GM18498 (cell line): ENCODE results near the gene TCTN2.

Experiments used
- ATAC-seq: cut with Tn5 transposase; IDR thresholded peaks from one replicate; pipeline ENCODE4 v1.9.1; 2021; ENCODE audit warnings: mild to moderate bottlenecking, moderate library complexity; ENCODE audit not compliant: unreplicated experiment

TCTN2 gene

GRCh38 chr12:123734268-123734667 lies 63.4 kb downstream of the TCTN2 start:
- no peak for ATAC-seq

DNA sequence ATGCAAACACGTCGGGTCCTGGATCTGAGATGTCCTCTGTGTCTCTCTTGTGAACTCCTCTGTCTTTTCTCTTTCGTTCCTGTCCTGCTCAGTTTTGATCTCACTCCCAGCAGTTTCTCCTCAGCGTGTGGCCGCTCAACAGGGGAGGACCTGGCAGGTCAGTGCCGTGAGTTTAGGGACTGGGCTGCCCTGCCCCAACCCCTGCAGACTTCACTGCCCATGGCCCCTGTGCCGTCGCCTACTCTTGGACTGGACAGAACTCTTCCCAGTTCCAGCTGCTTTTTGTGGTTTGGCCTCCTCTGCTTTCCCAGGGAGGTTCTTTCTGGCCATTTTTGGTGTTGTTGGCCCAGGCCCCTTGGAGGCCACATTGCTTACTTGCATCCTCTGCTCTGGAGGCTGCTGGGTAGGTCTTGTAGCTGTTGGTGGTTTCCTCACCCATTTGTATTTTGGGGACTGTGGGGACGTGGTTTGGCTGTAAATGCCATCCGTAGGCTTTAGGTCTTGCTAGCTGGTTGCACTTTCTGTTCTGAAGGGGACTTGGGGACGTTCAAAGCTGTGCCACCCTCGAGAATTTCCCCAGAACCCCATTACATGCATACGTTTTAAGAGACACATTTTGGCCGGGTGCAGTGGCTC lies 71.1 kb downstream of the TCTN2 start:
- ATAC-seq = peak; percentile 46

DNA sequence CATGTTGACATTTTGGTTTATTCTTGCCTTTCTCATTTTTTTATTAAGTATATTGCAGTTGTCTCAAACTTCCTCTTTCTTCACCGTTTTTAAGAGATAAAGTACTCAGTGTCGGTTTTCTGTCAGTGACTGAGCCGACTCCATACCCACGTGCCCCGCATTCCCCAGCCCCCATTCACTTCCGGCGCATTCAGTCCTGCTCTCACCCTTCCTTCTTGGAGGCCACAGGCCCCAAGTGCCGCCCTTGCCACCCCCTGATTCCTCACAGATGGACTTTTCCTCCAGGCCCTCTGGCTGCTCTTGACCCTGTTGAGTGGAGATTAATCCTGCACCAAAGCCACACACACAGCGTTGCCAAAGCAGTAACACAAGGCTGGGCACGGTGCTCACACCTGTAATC lies 72.1 kb downstream of the TCTN2 start:
- no peak for ATAC-seq

GRCh38 chr12:123744836-123745235 lies 73.9 kb downstream of the TCTN2 start:
- no peak for ATAC-seq

DNA sequence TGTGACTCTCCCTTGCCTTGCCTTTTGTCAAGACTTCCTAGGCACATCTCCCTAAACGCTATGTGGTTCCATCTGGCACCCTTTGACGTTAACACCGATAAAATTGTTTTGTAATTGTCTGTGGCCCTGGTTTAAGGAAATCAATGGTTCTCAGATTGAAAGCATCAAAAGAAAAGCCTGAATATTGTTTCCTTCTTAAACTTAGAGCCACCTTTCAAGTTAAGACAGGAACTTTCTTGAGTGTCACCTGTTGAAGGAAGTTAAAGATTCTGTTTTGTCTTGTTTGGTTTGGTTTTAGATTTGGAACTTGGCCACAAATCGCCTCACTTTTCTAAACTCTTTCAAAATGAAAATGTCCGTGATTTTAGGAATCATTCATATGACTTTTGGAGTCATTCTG lies 76.4 kb downstream of the TCTN2 start:
- ATAC-seq = no peak

GRCh38 chr12:123748161-123748560 lies 77.2 kb downstream of the TCTN2 start:
- ATAC-seq = no peak

GRCh38 chr12:123748661-123749060 lies 77.7 kb downstream of the TCTN2 start:
- ATAC-seq = no peak

GRCh38 chr12:123749355-123749754 lies 78.4 kb downstream of the TCTN2 start:
- no peak for ATAC-seq

- ATAC-seq = no peak
Observed at GRCh38 chr12:123750159-123750656, 79.3 kb downstream of the TCTN2 start.

- ATAC-seq = no peak
Observed at GRCh38 chr12:123752046-123752445, 81.1 kb downstream of the TCTN2 start.

DNA sequence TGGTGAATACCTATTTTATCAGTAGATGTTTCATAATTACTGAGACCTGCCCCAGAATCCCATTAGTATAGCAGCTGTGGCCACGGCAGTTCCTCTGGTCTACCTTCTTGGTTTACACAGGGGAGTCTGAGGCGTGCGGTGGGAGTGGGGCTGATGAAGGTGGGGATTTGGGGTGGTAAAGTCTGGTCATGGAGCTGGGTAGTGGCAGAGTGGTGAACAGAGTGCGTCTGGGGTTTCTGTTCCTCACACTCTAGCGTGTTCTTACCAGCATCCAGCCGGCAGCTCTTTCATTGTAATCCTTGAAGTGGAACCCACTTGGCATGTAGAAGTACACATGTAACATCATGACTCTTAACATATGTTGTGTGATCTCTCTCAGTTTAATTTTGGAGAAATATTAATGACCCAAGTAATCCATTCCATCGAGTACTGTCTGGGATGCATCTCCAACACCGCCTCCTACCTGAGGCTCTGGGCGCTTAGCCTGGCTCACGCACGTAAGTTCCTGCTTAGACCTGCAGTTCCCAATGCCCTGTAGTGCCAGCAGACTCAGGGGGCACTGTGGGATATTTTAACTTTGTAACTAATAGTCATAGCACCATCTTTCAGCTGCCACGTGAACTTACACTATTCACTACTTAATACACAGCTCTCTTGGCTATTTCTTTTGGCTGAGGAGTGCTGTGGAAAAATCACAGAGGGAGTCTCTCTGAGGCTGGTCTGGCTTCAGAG lies 83.3 kb downstream of the TCTN2 start:
- no peak for ATAC-seq

- no peak for ATAC-seq
Observed at GRCh38 chr12:123757561-123757960, 86.6 kb downstream of the TCTN2 start.
